GM12875 (cell line): Measurements from ENCODE around the gene COL24A1.
"Not testable (repeated sequence)": the region's sequence is repeated elsewhere in the genome, so short reads cannot be mapped to it uniquely, and the experiment has no call there.

Experiments
- H3K4me3 ChIP-seq: one replicate; pipeline ENCODE4 v1.5.1; 2011; ENCODE audit warnings: low read depth, low read length, control low read depth
- CTCF ChIP-seq: IDR thresholded peaks from 2 replicates; pipeline ENCODE4 v1.5.1; 2011; ENCODE audit warnings: low read depth, mild to moderate bottlenecking, control low read depth, inconsistent platforms, low read length, moderate library complexity, borderline replicate concordance; ENCODE audit not compliant: insufficient read depth

COL24A1 gene

GRCh38 chr1:85962457-85962856 lies 194.1 kb downstream of the COL24A1 start:
- no peak overlapping the region for H3K4me3 ChIP-seq
- TF ChIP-seq CTCF = no peak

GRCh38 chr1:85957760-85958159 lies 198.8 kb downstream of the COL24A1 start:
- no peak for TF ChIP-seq CTCF
- no peak overlapping the region for H3K4me3 ChIP-seq

GRCh38 chr1:85955218-85955617 lies 201.4 kb downstream of the COL24A1 start:
- not testable (repeated sequence) for H3K4me3 ChIP-seq

- no peak for TF ChIP-seq CTCF
- no peak overlapping the region for H3K4me3 ChIP-seq
Measured at GRCh38 chr1:85952460-85952859, 204.1 kb downstream of the COL24A1 start.

- H3K4me3 ChIP-seq = no peak overlapping the region
- TF ChIP-seq CTCF = no peak
Measured at GRCh38 chr1:85947186-85947585, 209.4 kb downstream of the COL24A1 start.

- TF ChIP-seq CTCF = no peak
- no peak overlapping the region for H3K4me3 ChIP-seq
Measured at GRCh38 chr1:85943945-85944344, 212.6 kb downstream of the COL24A1 start.

- H3K4me3 ChIP-seq = no peak overlapping the region
- no peak for TF ChIP-seq CTCF
Measured at GRCh38 chr1:85943526-85943925, 213.0 kb downstream of the COL24A1 start.
